Panc1 (cell line): Measurements from ENCODE around the gene IFIT5. TPM values are rescaled to one million over a fixed set of nuclear protein-coding genes. Genes with fewer than 3 reads are reported as not detected.
"Not testable (repeated sequence)": the region's sequence is repeated elsewhere in the genome, so short reads cannot be mapped to it uniquely, and the experiment has no call there.

Source experiments
- ATAC-seq: fragments of 200-7000 bp; cut with Tn5 transposase; 2 replicates; pipeline ENCODE4 v1.9.1; 2020; ENCODE audit warnings: mild to moderate bottlenecking, moderate library complexity
- BruUV-seq: library from RNA; stranded (reverse); fragments of 400-500 nt; replicated peaks from 2 replicates; lab custom pipeline; 2021; lab: Mats Ljungman, UMichigan
- CTCF ChIA-PET: fragments of 300-600 bp; sonication (Branson Sonifier 250); formaldehyde crosslinking; loops from one replicate; lab custom pipeline; 2022; ENCODE audit warnings: antibody characterized with exemption; lab: Charles Lee
- POLR2A ChIA-PET: fragments of 300-600 bp; sonication (Branson Sonifier 250); formaldehyde crosslinking; loops from one replicate; lab custom pipeline; 2022; ENCODE audit warnings: antibody characterized with exemption; lab: Charles Lee
- DNase-seq: peaks from one replicate; pipeline ENCODE4 v3.0.0-alpha.2; 2010; ENCODE audit warnings: low read depth, low spot score
- H3K27ac ChIP-seq: 2 replicates; pipeline ENCODE4 v1.5.1; 2011; ENCODE audit warnings: mild to moderate bottlenecking, low read length, inconsistent platforms
- H3K27me3 ChIP-seq: fragments of 200-500 bp; sonication (Bioruptor generic); 2 replicates; pipeline ENCODE4 v1.6.0; 2014; ENCODE audit warnings: low read length, inconsistent platforms; ENCODE audit not compliant: control insufficient read depth, insufficient read depth
- H3K36me3 ChIP-seq: fragments of 200-500 bp; sonication (Bioruptor generic); 2 replicates; pipeline ENCODE4 v1.5.1; 2014; ENCODE audit warnings: inconsistent platforms, mild to moderate bottlenecking, low read length, moderate library complexity; ENCODE audit not compliant: control insufficient read depth, insufficient read depth
- H3K4me1 ChIP-seq: 2 replicates; pipeline ENCODE4 v1.5.1; 2011; ENCODE audit warnings: inconsistent platforms, mild to moderate bottlenecking, low read length, moderate library complexity; ENCODE audit not compliant: control insufficient read depth, insufficient read depth
- H3K4me3 ChIP-seq, 2 experiments: 2 replicates each; pipeline ENCODE4 v1.5.1; 2011 to 2012; ENCODE audit warnings: low read depth in 2 of 2, low read length in 2 of 2, mild to moderate bottlenecking in 2 of 2, inconsistent platforms in 1 of 2, moderate library complexity in 1 of 2
- H3K9me3 ChIP-seq: fragments of 200-500 bp; sonication (Bioruptor generic); 2 replicates; pipeline ENCODE4 v1.5.1; 2014; ENCODE audit warnings: low read depth, mild to moderate bottlenecking, inconsistent platforms, low read length, moderate library complexity; ENCODE audit not compliant: control insufficient read depth, insufficient read depth
- CTCF ChIP-seq: fragments of 450-650 bp; IDR thresholded peaks from 2 replicates; pipeline ENCODE4 v1.5.1; 2017; ENCODE audit warnings: mild to moderate bottlenecking
- POLR2AphosphoS5 ChIP-seq: IDR thresholded peaks from 2 replicates; pipeline ENCODE4 v1.6.1; 2012; ENCODE audit warnings: mild to moderate bottlenecking, low read depth, low read length, moderate library complexity
- TCF7L2 ChIP-seq: IDR thresholded peaks from 2 replicates; pipeline ENCODE4 v1.6.1; 2011; ENCODE audit warnings: mild to moderate bottlenecking, low read depth, low read length, inconsistent platforms
- in situ Hi-C: cut with HindIII; loops from 2 replicates; pipeline ENCODE4 v1.10.0; 2016; ENCODE audit warnings: low sequenced_read_pairs, low pct_unique_long_range_greater_than_20kb
- intact Hi-C: fragments of 100-400 bp; cut with micrococcal nuclease; formaldehyde crosslinking; loops from one replicate; pipeline ENCODE4 v1.10.0; 2022; ENCODE audit not compliant: unreplicated experiment
- total RNA-seq: library from RNA; stranded (reverse); gene quantifications from one replicate; pipeline ENCODE4 v1.2.1, GENCODE V29; 2021; ENCODE audit not compliant: unreplicated experiment

IFIT5 gene
- total RNA-seq, 1 experiment from 2014 or later: 11.1 TPM

- H3K4me1 ChIP-seq: no peaks in the 10 kb centered on the region
- ChIA-PET CTCF (no interaction called here), POLR2A (interaction anchor here (0.6 to 0.7 kb wide), 2 partner anchors 11 to 18 kb away, joined by 3 to 6 read pairs; no protein-coding TSS in a partner anchor)
- no peaks in the 10 kb centered on the region for H3K36me3 ChIP-seq
- in situ Hi-C loops: no loop called here
- intact Hi-C loops: no loop called here
- H3K9me3 ChIP-seq: no peaks in the 10 kb centered on the region
- H3K27ac ChIP-seq: no peak overlapping the region
- TF ChIP-seq POLR2AphosphoS5 (no peak), CTCF (no peak), TCF7L2 (no peak)
- ATAC-seq (peak; percentile 66), DNase-seq (no peak)
- no TSS peak for BruUV-seq
- H3K4me3 ChIP-seq: no peak overlapping the region
- no peaks in the 10 kb centered on the region for H3K27me3 ChIP-seq
Measured at GRCh38 chr10:89404104-89405047, 10.0 kb upstream of the IFIT5 start.

- DNase-seq, intact Hi-C loops, H3K36me3 ChIP-seq, in situ Hi-C loops, H3K9me3 ChIP-seq, ATAC-seq, H3K4me3 ChIP-seq, POLR2A ChIA-PET, H3K27ac ChIP-seq, H3K27me3 ChIP-seq, H3K4me1 ChIP-seq, CTCF ChIA-PET, BruUV-seq: not testable (repeated sequence)
Measured at GRCh38 chr10:89406178-89406577, 8.2 kb upstream of the IFIT5 start.

- H3K4me3 ChIP-seq, CTCF ChIA-PET, H3K36me3 ChIP-seq, in situ Hi-C loops, H3K4me1 ChIP-seq, intact Hi-C loops, POLR2A ChIA-PET, H3K27ac ChIP-seq, H3K9me3 ChIP-seq, DNase-seq, H3K27me3 ChIP-seq, BruUV-seq, ATAC-seq: not testable (repeated sequence)
Measured at GRCh38 chr10:89407792-89408191, 6.6 kb upstream of the IFIT5 start.

- CTCF ChIA-PET, H3K9me3 ChIP-seq, intact Hi-C loops, H3K27ac ChIP-seq, ATAC-seq, BruUV-seq, DNase-seq, in situ Hi-C loops, H3K4me1 ChIP-seq, H3K36me3 ChIP-seq, H3K4me3 ChIP-seq, H3K27me3 ChIP-seq: not testable (repeated sequence)
- POLR2A ChIA-PET: interaction anchor here (0.6 kb wide), 1 partner anchor 273 kb away, joined by 10 read pairs; no protein-coding TSS in a partner anchor
Measured at GRCh38 chr10:89409282-89409681, 5.1 kb upstream of the IFIT5 start.

- H3K9me3 ChIP-seq, CTCF ChIA-PET, in situ Hi-C loops, DNase-seq, H3K4me3 ChIP-seq, ATAC-seq, BruUV-seq, H3K4me1 ChIP-seq, H3K36me3 ChIP-seq, H3K27me3 ChIP-seq, POLR2A ChIA-PET, H3K27ac ChIP-seq, intact Hi-C loops: not testable (repeated sequence)
Measured at GRCh38 chr10:89410551-89410950, 3.8 kb upstream of the IFIT5 start.

- H3K4me3 ChIP-seq, intact Hi-C loops, in situ Hi-C loops, H3K9me3 ChIP-seq, CTCF ChIA-PET, H3K27ac ChIP-seq, H3K27me3 ChIP-seq, ATAC-seq, DNase-seq, H3K36me3 ChIP-seq, BruUV-seq, POLR2A ChIA-PET: not testable (repeated sequence)
- peaks cover 11% of the 10 kb centered on the region for H3K4me1 ChIP-seq
Measured at GRCh38 chr10:89411135-89411534, 3.2 kb upstream of the IFIT5 start.
